Measurements from ENCODE around the gene CDC34. TPM values are rescaled to one million over a fixed set of nuclear protein-coding genes. Genes with fewer than 3 reads are reported as not detected.

Gene CDC34
- total RNA-seq, 1 experiment from 2014 or later, result 129 TPM

DNA sequence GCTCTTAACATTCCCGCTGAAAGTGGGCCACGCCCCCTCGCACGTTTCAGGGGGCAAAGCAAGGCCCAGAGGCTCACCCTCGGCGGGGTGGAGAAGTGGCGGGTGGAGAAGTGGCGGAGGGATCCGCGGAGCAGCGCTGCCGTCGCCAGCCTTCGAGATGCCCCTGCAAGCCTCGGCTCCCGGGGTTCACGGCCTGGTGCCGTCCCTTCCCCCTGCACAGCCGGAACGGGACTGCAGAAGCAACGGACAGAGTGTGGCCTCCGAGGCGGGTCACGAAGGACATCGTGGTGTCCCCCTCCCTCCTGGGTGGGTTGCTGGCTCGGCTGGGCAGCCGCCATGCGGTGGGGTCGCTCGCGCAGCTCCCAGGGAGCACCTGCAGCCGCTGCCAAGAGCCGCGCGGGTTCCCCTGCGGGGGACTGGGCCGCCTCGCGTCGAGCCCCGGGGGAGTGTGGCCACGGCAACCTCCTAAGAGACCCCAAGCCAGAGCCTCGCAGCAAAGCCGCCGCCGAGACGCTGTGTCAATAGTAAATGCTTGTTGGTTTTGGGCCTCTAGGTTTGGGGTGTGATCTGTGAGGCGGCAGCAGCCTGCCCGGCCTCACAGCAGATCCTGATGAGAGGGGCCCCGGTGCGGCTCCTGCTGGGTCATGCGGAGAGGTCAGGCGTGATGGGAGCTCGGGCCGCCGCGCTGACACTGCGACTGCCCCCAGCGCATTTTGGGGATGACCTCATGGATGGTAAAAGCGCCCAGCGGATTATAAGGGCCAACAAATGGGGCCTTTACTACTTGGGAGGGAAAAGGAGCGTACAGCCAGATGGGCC, 18.8 kb upstream of the CDC34 start:
- ChIA-PET CTCF (interaction anchor here (1.1 kb wide), 1 partner anchor 17 kb away, joined by 3 read pairs; the partner anchor contains the start of gene MADCAM1), POLR2A (no interaction called here)
- ATAC-seq, result no peak
- Mint-ChIP-seq H3K4me1 (peaks cover 22% of the 10 kb centered on the region), H3K4me3 (no peak overlapping the region), H3K9me3 (peaks cover 8% of the 10 kb centered on the region; the same call in 1 of the 2 replicates), H3K27me3 (ENCODE audit: low read depth) (peaks cover 13% of the 10 kb centered on the region), H3K27ac (no peak overlapping the region), H3K36me3 (peaks cover 13% of the 10 kb centered on the region)
- peak; percentile 39 for DNase-seq (ENCODE audit: low spot score)
- TF ChIP-seq GABPB1 (CRISPR knock-in tag; IDR thresholded peaks at IDR 0.05), result no peak
- no peak for TF ChIP-seq TEAD1 (CRISPR knock-in tag; IDR thresholded peaks at IDR 0.05)
- 0 out of 2 replicates have a peak, but pooled peaks have one; percentile 27 for TF ChIP-seq MAX (CRISPR knock-in tag; IDR thresholded peaks at IDR 0.05)
- TF ChIP-seq ZNF138 (CRISPR knock-in tag; conservative IDR thresholded peaks at IDR 0.05), result no peak

GRCh38 chr19:513368-514165, 18.0 kb upstream of the CDC34 start:
- ChIA-PET CTCF (interaction anchor here (1.1 kb wide), 1 partner anchor 18 kb away, joined by 3 read pairs; the partner anchor contains the start of gene MADCAM1), POLR2A (no interaction called here)
- ATAC-seq (no peak), DNase-seq (ENCODE audit: low spot score) (no peak)
- TF ChIP-seq, protein P1, sequence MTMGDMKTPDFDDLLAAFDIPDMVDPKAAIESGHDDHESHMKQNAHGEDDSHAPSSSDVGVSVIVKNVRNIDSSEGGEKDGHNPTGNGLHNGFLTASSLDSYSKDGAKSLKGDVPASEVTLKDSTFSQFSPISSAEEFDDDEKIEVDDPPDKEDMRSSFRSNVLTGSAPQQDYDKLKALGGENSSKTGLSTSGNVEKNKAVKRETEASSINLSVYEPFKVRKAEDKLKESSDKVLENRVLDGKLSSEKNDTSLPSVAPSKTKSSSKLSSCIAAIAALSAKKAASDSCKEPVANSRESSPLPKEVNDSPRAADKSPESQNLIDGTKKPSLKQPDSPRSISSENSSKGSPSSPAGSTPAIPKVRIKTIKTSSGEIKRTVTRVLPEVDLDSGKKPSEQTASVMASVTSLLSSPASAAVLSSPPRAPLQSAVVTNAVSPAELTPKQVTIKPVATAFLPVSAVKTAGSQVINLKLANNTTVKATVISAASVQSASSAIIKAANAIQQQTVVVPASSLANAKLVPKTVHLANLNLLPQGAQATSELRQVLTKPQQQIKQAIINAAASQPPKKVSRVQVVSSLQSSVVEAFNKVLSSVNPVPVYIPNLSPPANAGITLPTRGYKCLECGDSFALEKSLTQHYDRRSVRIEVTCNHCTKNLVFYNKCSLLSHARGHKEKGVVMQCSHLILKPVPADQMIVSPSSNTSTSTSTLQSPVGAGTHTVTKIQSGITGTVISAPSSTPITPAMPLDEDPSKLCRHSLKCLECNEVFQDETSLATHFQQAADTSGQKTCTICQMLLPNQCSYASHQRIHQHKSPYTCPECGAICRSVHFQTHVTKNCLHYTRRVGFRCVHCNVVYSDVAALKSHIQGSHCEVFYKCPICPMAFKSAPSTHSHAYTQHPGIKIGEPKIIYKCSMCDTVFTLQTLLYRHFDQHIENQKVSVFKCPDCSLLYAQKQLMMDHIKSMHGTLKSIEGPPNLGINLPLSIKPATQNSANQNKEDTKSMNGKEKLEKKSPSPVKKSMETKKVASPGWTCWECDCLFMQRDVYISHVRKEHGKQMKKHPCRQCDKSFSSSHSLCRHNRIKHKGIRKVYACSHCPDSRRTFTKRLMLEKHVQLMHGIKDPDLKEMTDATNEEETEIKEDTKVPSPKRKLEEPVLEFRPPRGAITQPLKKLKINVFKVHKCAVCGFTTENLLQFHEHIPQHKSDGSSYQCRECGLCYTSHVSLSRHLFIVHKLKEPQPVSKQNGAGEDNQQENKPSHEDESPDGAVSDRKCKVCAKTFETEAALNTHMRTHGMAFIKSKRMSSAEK (CRISPR knock-in tag; IDR thresholded peaks at IDR 0.05; ENCODE audit: borderline replicate concordance), result no peak
- TF ChIP-seq NFE2L1 (CRISPR knock-in tag; IDR thresholded peaks at IDR 0.05) (no peak), FOXJ3 (CRISPR knock-in tag; IDR thresholded peaks at IDR 0.05; ENCODE audit: borderline replicate concordance) (no peak), ATF6 (CRISPR knock-in tag; IDR thresholded peaks at IDR 0.05) (no peak), ZNF121 (CRISPR knock-in tag; IDR thresholded peaks at IDR 0.05) (no peak), TEAD1 (CRISPR knock-in tag; IDR thresholded peaks at IDR 0.05) (no peak), FOXP1 (CRISPR knock-in tag; IDR thresholded peaks at IDR 0.05; ENCODE audit: borderline replicate concordance) (0 out of 2 replicates have a peak, but pooled peaks have one; percentile 30), FOXP4 (CRISPR knock-in tag; IDR thresholded peaks at IDR 0.05) (no peak), OVOL2 (CRISPR knock-in tag; IDR thresholded peaks at IDR 0.05; ENCODE audit: borderline replicate concordance) (no peak), JUN (CRISPR knock-in tag; IDR thresholded peaks at IDR 0.05) (no peak), ZNF423 (CRISPR knock-in tag; IDR thresholded peaks at IDR 0.05) (no peak), TCF7 (CRISPR knock-in tag; IDR thresholded peaks at IDR 0.05; ENCODE audit: low read depth) (0 out of 2 replicates have a peak, but pooled peaks have one; percentile 48)
- TF ChIP-seq, protein P2, sequence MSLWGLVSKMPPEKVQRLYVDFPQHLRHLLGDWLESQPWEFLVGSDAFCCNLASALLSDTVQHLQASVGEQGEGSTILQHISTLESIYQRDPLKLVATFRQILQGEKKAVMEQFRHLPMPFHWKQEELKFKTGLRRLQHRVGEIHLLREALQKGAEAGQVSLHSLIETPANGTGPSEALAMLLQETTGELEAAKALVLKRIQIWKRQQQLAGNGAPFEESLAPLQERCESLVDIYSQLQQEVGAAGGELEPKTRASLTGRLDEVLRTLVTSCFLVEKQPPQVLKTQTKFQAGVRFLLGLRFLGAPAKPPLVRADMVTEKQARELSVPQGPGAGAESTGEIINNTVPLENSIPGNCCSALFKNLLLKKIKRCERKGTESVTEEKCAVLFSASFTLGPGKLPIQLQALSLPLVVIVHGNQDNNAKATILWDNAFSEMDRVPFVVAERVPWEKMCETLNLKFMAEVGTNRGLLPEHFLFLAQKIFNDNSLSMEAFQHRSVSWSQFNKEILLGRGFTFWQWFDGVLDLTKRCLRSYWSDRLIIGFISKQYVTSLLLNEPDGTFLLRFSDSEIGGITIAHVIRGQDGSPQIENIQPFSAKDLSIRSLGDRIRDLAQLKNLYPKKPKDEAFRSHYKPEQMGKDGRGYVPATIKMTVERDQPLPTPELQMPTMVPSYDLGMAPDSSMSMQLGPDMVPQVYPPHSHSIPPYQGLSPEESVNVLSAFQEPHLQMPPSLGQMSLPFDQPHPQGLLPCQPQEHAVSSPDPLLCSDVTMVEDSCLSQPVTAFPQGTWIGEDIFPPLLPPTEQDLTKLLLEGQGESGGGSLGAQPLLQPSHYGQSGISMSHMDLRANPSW (CRISPR knock-in tag; conservative IDR thresholded peaks at IDR 0.05; ENCODE audit: low read depth), result no peak
- TF ChIP-seq, protein P3, sequence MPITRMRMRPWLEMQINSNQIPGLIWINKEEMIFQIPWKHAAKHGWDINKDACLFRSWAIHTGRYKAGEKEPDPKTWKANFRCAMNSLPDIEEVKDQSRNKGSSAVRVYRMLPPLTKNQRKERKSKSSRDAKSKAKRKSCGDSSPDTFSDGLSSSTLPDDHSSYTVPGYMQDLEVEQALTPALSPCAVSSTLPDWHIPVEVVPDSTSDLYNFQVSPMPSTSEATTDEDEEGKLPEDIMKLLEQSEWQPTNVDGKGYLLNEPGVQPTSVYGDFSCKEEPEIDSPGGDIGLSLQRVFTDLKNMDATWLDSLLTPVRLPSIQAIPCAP (CRISPR knock-in tag; IDR thresholded peaks at IDR 0.05), result no peak
- Mint-ChIP-seq H3K36me3 (peaks cover 13% of the 10 kb centered on the region), H3K4me1 (peaks cover 14% of the 10 kb centered on the region), H3K27me3 (ENCODE audit: low read depth) (peaks cover 13% of the 10 kb centered on the region), H3K9me3 (peaks cover 8% of the 10 kb centered on the region; the same call in 1 of the 2 replicates), H3K4me3 (no peak overlapping the region), H3K27ac (no peak overlapping the region)
